Measurements from ENCODE around the gene MYH6. TPM values are rescaled to one million over a fixed set of nuclear protein-coding genes. Genes with fewer than 3 reads are reported as not detected.

The MYH6 gene
- total RNA-seq, 1 donor from 2014 or later, result not detected

GRCh38 chr14:23361320-23361719 lies 46.8 kb downstream of the MYH6 start:
- no peak overlapping the region for H3K4me3 ChIP-seq
- H3K4me1 ChIP-seq, result peaks cover 46% of the 10 kb centered on the region
- no peaks in the 10 kb centered on the region for H3K27me3 ChIP-seq
- intact Hi-C loops (cut with DNase I), result no loop called here
- peak in 1 of 2 donors; percentile 27 for DNase-seq (ENCODE audit: extremely low spot score in 2 of 2)
- no peak for TF ChIP-seq POLR2AphosphoS5 (IDR thresholded peaks at IDR 0.05; ENCODE audit: insufficient read depth in 1 of 2, low read depth in 1 of 2)
- no peak for TF ChIP-seq POLR2A (IDR thresholded peaks at IDR 0.05)
- no peak for TF ChIP-seq CTCF (IDR thresholded peaks at IDR 0.05)
- H3K9me3 ChIP-seq, result no peaks in the 10 kb centered on the region
- no peak overlapping the region for H3K27ac ChIP-seq
- peaks cover 0 to 24% of the 10 kb centered on the region in 2 donors for H3K36me3 ChIP-seq

- no peaks in the 10 kb centered on the region for H3K9me3 ChIP-seq
- H3K27me3 ChIP-seq, result no peaks in the 10 kb centered on the region
- peak in 1 of 2 donors; percentile 80 for DNase-seq (ENCODE audit: extremely low spot score in 2 of 2)
- intact Hi-C loops (cut with DNase I), result no loop called here
- no peak overlapping the region for H3K27ac ChIP-seq
- TF ChIP-seq CTCF (IDR thresholded peaks at IDR 0.05) (no peak), POLR2AphosphoS5 (IDR thresholded peaks at IDR 0.05; ENCODE audit: insufficient read depth in 1 of 2, low read depth in 1 of 2) (no peak), POLR2A (IDR thresholded peaks at IDR 0.05) (no peak)
- peaks cover 46% of the 10 kb centered on the region for H3K4me1 ChIP-seq
- H3K36me3 ChIP-seq, result peaks cover 0 to 24% of the 10 kb centered on the region in 2 donors
- H3K4me3 ChIP-seq, result no peak overlapping the region
Observed at GRCh38 chr14:23360496-23360895, 47.6 kb downstream of the MYH6 start.

GRCh38 chr14:23359722-23360447 lies 48.2 kb downstream of the MYH6 start:
- Histone ChIP-seq H3K27me3 (no peaks in the 10 kb centered on the region), H3K4me1 (peaks cover 46% of the 10 kb centered on the region), H3K4me3 (no peak overlapping the region), H3K36me3 (peaks cover 0 to 24% of the 10 kb centered on the region in 2 donors), H3K9me3 (no peaks in the 10 kb centered on the region), H3K27ac (no peak overlapping the region)
- intact Hi-C loops (cut with DNase I), result no loop called here
- peak in 1 of 2 donors; percentile 70 for DNase-seq (ENCODE audit: extremely low spot score in 2 of 2)
- TF ChIP-seq POLR2A (IDR thresholded peaks at IDR 0.05) (no peak), POLR2AphosphoS5 (IDR thresholded peaks at IDR 0.05; ENCODE audit: insufficient read depth in 1 of 2, low read depth in 1 of 2) (no peak), CTCF (IDR thresholded peaks at IDR 0.05) (no peak)

GRCh38 chr14:23359167-23359626 lies 48.9 kb downstream of the MYH6 start:
- TF ChIP-seq CTCF (IDR thresholded peaks at IDR 0.05), result no peak
- no peak for TF ChIP-seq POLR2A (IDR thresholded peaks at IDR 0.05)
- TF ChIP-seq POLR2AphosphoS5 (IDR thresholded peaks at IDR 0.05; ENCODE audit: insufficient read depth in 1 of 2, low read depth in 1 of 2), result no peak
- peak in 1 of 2 donors; percentile 60 for DNase-seq (ENCODE audit: extremely low spot score in 2 of 2)
- Histone ChIP-seq H3K4me1 (peaks cover 42% of the 10 kb centered on the region), H3K27me3 (no peaks in the 10 kb centered on the region), H3K9me3 (no peaks in the 10 kb centered on the region), H3K36me3 (peaks cover 0 to 24% of the 10 kb centered on the region in 2 donors), H3K27ac (no peak overlapping the region), H3K4me3 (no peak overlapping the region)
- intact Hi-C loops (cut with DNase I), result no loop called here

GRCh38 chr14:23358553-23359166 lies 49.4 kb downstream of the MYH6 start:
- H3K4me1 ChIP-seq, result peaks cover 36% of the 10 kb centered on the region

More at GRCh38 chr14:23358553-23359166, 49.4 kb downstream of the MYH6 start:
- H3K9me3 ChIP-seq, result no peaks in the 10 kb centered on the region
- intact Hi-C loops (cut with DNase I), result no loop called here
- peaks cover 0 to 24% of the 10 kb centered on the region in 2 donors for H3K36me3 ChIP-seq
- no peak overlapping the region for H3K27ac ChIP-seq
- TF ChIP-seq POLR2A (IDR thresholded peaks at IDR 0.05) (no peak), POLR2AphosphoS5 (IDR thresholded peaks at IDR 0.05; ENCODE audit: insufficient read depth in 1 of 2, low read depth in 1 of 2) (no peak), CTCF (IDR thresholded peaks at IDR 0.05) (no peak)
- no peak overlapping the region for H3K4me3 ChIP-seq
- no peaks in the 10 kb centered on the region for H3K27me3 ChIP-seq
- DNase-seq (ENCODE audit: extremely low spot score in 2 of 2), result peak in 1 of 2 donors; percentile 69
